ENCODE measurements around the gene ITGB1. TPM values are rescaled to one million over a fixed set of nuclear protein-coding genes. Genes with fewer than 3 reads are reported as not detected.

The ITGB1 gene
- total and polyA plus RNA-seq, 2 of the 8 experiments (the other 6 are each of a cell fraction or from before 2014, with no cell fraction given) = 82.7 to 321 TPM

DNA sequence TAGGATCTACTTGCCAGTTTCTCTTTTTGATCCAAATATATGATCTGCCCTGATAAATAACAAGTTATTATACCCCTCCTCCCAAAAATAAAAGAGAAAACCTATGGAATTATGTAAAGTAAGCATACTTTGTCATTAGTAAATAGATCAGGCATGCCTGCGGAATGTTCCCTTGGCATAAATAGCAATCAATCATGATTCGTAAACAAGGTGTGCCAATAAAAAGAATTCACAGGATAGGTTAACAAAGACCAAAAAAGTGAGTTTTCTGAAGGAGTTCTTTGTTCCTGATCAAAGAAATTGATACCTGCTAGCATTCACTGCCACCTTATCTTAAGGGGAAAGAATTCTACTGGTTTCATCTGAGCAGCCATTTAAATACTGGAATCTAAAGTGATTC, 11.9 kb downstream of the ITGB1 start:
- no peak overlapping the region for H3K27ac ChIP-seq (ENCODE audit: low read depth, low read length)
- H3K14ac ChIP-seq (ENCODE audit: insufficient read length) = no peak overlapping the region
- no peak for FAIRE-seq
- no peak overlapping the region for H3K4me3 ChIP-seq (ENCODE audit: extremely low read depth in 1 of 4, insufficient read depth in 2 of 4, low read depth in 3 of 4, low read length in 4 of 4)
- peaks cover 2% of the 10 kb centered on the region; the same call in 1 of the 2 replicates for H3K79me1 ChIP-seq (ENCODE audit: low read depth, low read length)
- H3K79me2 ChIP-seq (ENCODE audit: control insufficient read depth in 1 of 2, insufficient read depth in 2 of 2, low read length in 2 of 2) = peaks cover 29 to 100% of the 10 kb centered on the region in 2 experiments
- no peak overlapping the region for H2BK12ac ChIP-seq (ENCODE audit: low read depth, low read length)
- H3K9me3 ChIP-seq (ENCODE audit: insufficient read depth in 2 of 2, low read depth in 1 of 2, low read length in 1 of 2) = no peaks in the 10 kb centered on the region
- H2AFZ ChIP-seq (ENCODE audit: low read length) = no peak overlapping the region
- H3K9ac ChIP-seq (replicated peaks in 1 of 4; ENCODE audit: extremely low read depth in 1 of 4, low read depth in 3 of 4, low read length in 3 of 4) = no peak overlapping the region
- ChIA-PET CTCF (ENCODE audit: partially characterized antibody) (interaction anchor here (0.7 to 1.2 kb wide), 2 partner anchors 52 to 63 kb away, joined by 3 to 4 read pairs; no protein-coding TSS in a partner anchor), POLR2A (ENCODE audit: partially characterized antibody) (interaction anchor here (2.1 kb wide), 1 partner anchor 11 kb away, joined by 10 read pairs; the partner anchor contains the start of gene ITGB1)
- no peak overlapping the region for H2BK20ac ChIP-seq (ENCODE audit: low read length)
- WGBS, 2 experiments (ENCODE audit: extremely low coverage in 1 of 2, insufficient coverage in 1 of 2, insufficient read length in 1 of 2, insufficient replicate concordance in 2 of 2, low coverage in 1 of 2, low lambda C conversion rate in 2 of 2, missing lambda C conversion rate in 1 of 2) = 82% methylated on average over 2 of the region's 2 CpGs; no CpG with 5 or more reads in 1 of the 2 experiments
- H3K56ac ChIP-seq (replicated peaks; ENCODE audit: insufficient read length, low read depth, low read length) = no peak overlapping the region
- DNase-seq (ENCODE audit: low read depth in 1 of 2, low spot score in 2 of 2) = no peak
- no peak overlapping the region for H2AK5ac ChIP-seq (ENCODE audit: low read depth, low read length)
- peaks cover 3 to 22% (median 19%) of the 10 kb centered on the region in 4 experiments; a peak in 6 of 7 replicates for H3K4me1 ChIP-seq (replicated peaks in 1 of 4; ENCODE audit: control insufficient read depth in 3 of 4, insufficient read depth in 4 of 4, low read length in 3 of 4)
- peaks cover 12 to 17% of the 10 kb centered on the region in 2 experiments for H4K20me1 ChIP-seq (replicated peaks in 1 of 2; ENCODE audit: control insufficient read depth in 1 of 2, insufficient read depth in 2 of 2, low read length in 2 of 2)
- no peak overlapping the region for H2BK120ac ChIP-seq (replicated peaks; ENCODE audit: low read depth, low read length)
- no peaks in the 10 kb centered on the region for H3K36me3 ChIP-seq (ENCODE audit: control insufficient read depth in 2 of 4, insufficient read depth in 4 of 4, low read length in 3 of 4)
- no peak overlapping the region for H3K4me2 ChIP-seq (ENCODE audit: insufficient read depth in 1 of 2, low read depth in 2 of 2, low read length in 2 of 2)
- no peak overlapping the region for H2BK15ac ChIP-seq (ENCODE audit: low read length)
- H4K8ac ChIP-seq (ENCODE audit: extremely low read depth, insufficient read depth, low read length) = no peak overlapping the region
- no peaks in the 10 kb centered on the region for H3K23me2 ChIP-seq (ENCODE audit: low read depth, low read length)
- H3K23ac ChIP-seq (ENCODE audit: insufficient read length) = no peak overlapping the region
- no peak overlapping the region for H3K18ac ChIP-seq (ENCODE audit: extremely low read depth, low read length)
- H3K27me3 ChIP-seq (replicated peaks in 1 of 4; ENCODE audit: control insufficient read depth in 3 of 4, extremely low read depth in 1 of 4, insufficient read depth in 3 of 4, low read length in 3 of 4) = no peaks in the 10 kb centered on the region
- no peak overlapping the region for H4K5ac ChIP-seq (ENCODE audit: insufficient read length, low read depth, low read length)
- H2BK5ac ChIP-seq (ENCODE audit: low read depth, low read length) = no peak overlapping the region
- no peak overlapping the region for H3K4ac ChIP-seq (replicated peaks; ENCODE audit: insufficient read length, low read depth, low read length)
- no peak overlapping the region for H4K91ac ChIP-seq (replicated peaks; ENCODE audit: insufficient read length, low read length)

Measured in H1 (cell line).